ENCODE results near the gene CACNA1C. TPM values are rescaled to one million over a fixed set of nuclear protein-coding genes. Genes with fewer than 3 reads are reported as not detected.

Gene CACNA1C
- total RNA-seq, 4 donors from 2014 or later, result 44.1 to 104 (median 49.4) TPM

GRCh38 chr12:2520722-2521246, 468.0 kb downstream of the CACNA1C start:
- H3K4me1 ChIP-seq, result peaks cover 0 to 8% (median 2%) of the 10 kb centered on the region in 4 donors
- no peak overlapping the region for H3K4me3 ChIP-seq
- no peak for TF ChIP-seq POLR2A (IDR thresholded peaks at IDR 0.05; ENCODE audit: low read depth)
- TF ChIP-seq, protein P1, sequence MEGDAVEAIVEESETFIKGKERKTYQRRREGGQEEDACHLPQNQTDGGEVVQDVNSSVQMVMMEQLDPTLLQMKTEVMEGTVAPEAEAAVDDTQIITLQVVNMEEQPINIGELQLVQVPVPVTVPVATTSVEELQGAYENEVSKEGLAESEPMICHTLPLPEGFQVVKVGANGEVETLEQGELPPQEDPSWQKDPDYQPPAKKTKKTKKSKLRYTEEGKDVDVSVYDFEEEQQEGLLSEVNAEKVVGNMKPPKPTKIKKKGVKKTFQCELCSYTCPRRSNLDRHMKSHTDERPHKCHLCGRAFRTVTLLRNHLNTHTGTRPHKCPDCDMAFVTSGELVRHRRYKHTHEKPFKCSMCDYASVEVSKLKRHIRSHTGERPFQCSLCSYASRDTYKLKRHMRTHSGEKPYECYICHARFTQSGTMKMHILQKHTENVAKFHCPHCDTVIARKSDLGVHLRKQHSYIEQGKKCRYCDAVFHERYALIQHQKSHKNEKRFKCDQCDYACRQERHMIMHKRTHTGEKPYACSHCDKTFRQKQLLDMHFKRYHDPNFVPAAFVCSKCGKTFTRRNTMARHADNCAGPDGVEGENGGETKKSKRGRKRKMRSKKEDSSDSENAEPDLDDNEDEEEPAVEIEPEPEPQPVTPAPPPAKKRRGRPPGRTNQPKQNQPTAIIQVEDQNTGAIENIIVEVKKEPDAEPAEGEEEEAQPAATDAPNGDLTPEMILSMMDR (IDR thresholded peaks at IDR 0.05), result no peak
- no peak for TF ChIP-seq POLR2AphosphoS5 (IDR thresholded peaks at IDR 0.05)
- TF ChIP-seq EP300 (IDR thresholded peaks at IDR 0.05), result no peak
- 100% methylated on average over 3 of the region's 5 CpGs for WGBS
- intact Hi-C loops (cut with DNase I), result no loop called here
- peaks cover 4 to 72% (median 40%) of the 10 kb centered on the region in 4 donors for H3K36me3 ChIP-seq
- no peaks in the 10 kb centered on the region for H3K9me3 ChIP-seq
- no peak overlapping the region for H3K27ac ChIP-seq (replicated peaks in 1 of 4)
- no peaks in the 10 kb centered on the region for H3K27me3 ChIP-seq
- no peak for DNase-seq (ENCODE audit: extremely low spot score)

DNA sequence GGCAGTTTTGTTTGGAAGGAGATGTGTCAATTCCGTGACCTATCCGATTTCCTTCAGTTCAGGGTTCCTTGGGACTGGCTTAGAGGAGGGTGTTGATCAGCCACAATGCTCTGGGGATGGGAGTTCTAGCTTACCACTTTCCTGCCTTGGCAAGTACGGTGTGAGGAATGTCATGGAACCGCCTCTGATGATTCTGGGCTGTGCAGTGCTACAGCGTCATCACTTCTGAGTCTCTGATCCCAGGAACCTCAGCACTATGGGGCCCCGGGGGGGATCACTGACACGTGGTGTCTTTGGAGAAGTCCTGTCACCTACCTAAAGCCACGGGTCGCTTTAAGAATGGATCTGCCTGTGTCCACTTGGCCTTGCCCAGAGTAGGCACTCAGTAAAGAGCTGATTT, 470.5 kb downstream of the CACNA1C start:
- DNase-seq (ENCODE audit: extremely low spot score), result no peak
- Histone ChIP-seq H3K9me3 (no peaks in the 10 kb centered on the region), H3K27me3 (no peaks in the 10 kb centered on the region), H3K27ac (replicated peaks in 1 of 4) (no peak overlapping the region), H3K4me1 (peaks cover 0 to 25% (median 4%) of the 10 kb centered on the region in 4 donors), H3K4me3 (no peak overlapping the region), H3K36me3 (peaks cover 4 to 62% (median 36%) of the 10 kb centered on the region in 4 donors)
- 96% methylated on average over 9 of the region's 9 CpGs for WGBS
- no peak for TF ChIP-seq POLR2A (IDR thresholded peaks at IDR 0.05; ENCODE audit: low read depth)
- TF ChIP-seq EP300 (IDR thresholded peaks at IDR 0.05), result no peak
- no peak for TF ChIP-seq POLR2AphosphoS5 (IDR thresholded peaks at IDR 0.05)
- TF ChIP-seq, protein P1 (IDR thresholded peaks at IDR 0.05), result no peak
- intact Hi-C loops (cut with DNase I), result no loop called here

GRCh38 chr12:2523844-2524243, 471.1 kb downstream of the CACNA1C start:
- Histone ChIP-seq H3K4me1 (peaks cover 0 to 29% (median 4%) of the 10 kb centered on the region in 4 donors), H3K27me3 (no peaks in the 10 kb centered on the region), H3K36me3 (peaks cover 4 to 57% (median 39%) of the 10 kb centered on the region in 4 donors), H3K4me3 (no peak overlapping the region), H3K9me3 (no peaks in the 10 kb centered on the region), H3K27ac (replicated peaks in 1 of 4) (no peak overlapping the region)
- TF ChIP-seq EP300 (IDR thresholded peaks at IDR 0.05) (no peak), POLR2AphosphoS5 (IDR thresholded peaks at IDR 0.05) (no peak), POLR2A (IDR thresholded peaks at IDR 0.05; ENCODE audit: low read depth) (no peak)
- TF ChIP-seq, protein P1 (IDR thresholded peaks at IDR 0.05), result no peak
- WGBS, result 92% methylated on average over 6 of the region's 6 CpGs
- DNase-seq (ENCODE audit: extremely low spot score), result no peak
- intact Hi-C loops (cut with DNase I), result no loop called here

DNA sequence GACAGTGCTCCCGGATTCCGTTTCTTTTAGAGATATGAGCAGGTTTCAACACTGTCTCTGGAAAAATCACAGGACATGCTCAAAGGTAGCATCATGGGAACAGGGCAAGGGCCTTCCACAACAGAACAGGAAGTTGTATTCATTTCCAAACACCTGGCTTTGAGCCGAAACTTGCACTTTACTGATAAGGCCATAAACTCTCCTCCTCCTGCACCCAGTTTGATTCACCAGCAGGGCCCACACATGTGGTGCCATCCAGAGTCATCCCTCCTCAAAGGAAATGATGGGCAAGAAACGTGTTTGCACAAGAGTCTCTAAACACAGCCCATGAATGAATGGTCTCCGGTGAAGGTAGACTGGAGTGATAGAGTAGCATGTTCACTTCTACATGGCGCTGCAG, 473.6 kb downstream of the CACNA1C start:
- TF ChIP-seq POLR2AphosphoS5 (IDR thresholded peaks at IDR 0.05), result no peak
- TF ChIP-seq POLR2A (IDR thresholded peaks at IDR 0.05; ENCODE audit: low read depth), result no peak
- no peak for TF ChIP-seq EP300 (IDR thresholded peaks at IDR 0.05)
- TF ChIP-seq, protein P1 (IDR thresholded peaks at IDR 0.05), result no peak
- H3K4me3 ChIP-seq, result no peak overlapping the region
- peaks cover 4 to 55% (median 31%) of the 10 kb centered on the region in 4 donors for H3K36me3 ChIP-seq
- 79% methylated on average over 6 of the region's 6 CpGs for WGBS
- H3K27ac ChIP-seq (replicated peaks in 1 of 4), result no peak overlapping the region
- no peaks in the 10 kb centered on the region for H3K27me3 ChIP-seq
- intact Hi-C loops (cut with DNase I), result no loop called here
- H3K4me1 ChIP-seq, result peaks cover 0 to 29% (median 4%) of the 10 kb centered on the region in 4 donors
- DNase-seq (ENCODE audit: extremely low spot score), result no peak
- H3K9me3 ChIP-seq, result no peaks in the 10 kb centered on the region

GRCh38 chr12:2528001-2528400, 475.2 kb downstream of the CACNA1C start:
- Histone ChIP-seq H3K27me3 (no peaks in the 10 kb centered on the region), H3K9me3 (no peaks in the 10 kb centered on the region), H3K36me3 (peaks cover 0 to 56% (median 36%) of the 10 kb centered on the region in 4 donors), H3K27ac (replicated peaks in 1 of 4) (no peak overlapping the region), H3K4me1 (peaks cover 0 to 29% (median 4%) of the 10 kb centered on the region in 4 donors), H3K4me3 (no peak overlapping the region)
- intact Hi-C loops (cut with DNase I), result no loop called here
- 73% methylated on average over 4 of the region's 4 CpGs for WGBS
- no peak for DNase-seq (ENCODE audit: extremely low spot score)
- TF ChIP-seq EP300 (IDR thresholded peaks at IDR 0.05) (no peak), POLR2A (IDR thresholded peaks at IDR 0.05; ENCODE audit: low read depth) (no peak), POLR2AphosphoS5 (IDR thresholded peaks at IDR 0.05) (no peak)
- TF ChIP-seq, protein P1 (IDR thresholded peaks at IDR 0.05), result no peak
